Lower leg skin (tissue), 4 donors: ENCODE data around the gene GYG2. TPM values are rescaled to one million over a fixed set of nuclear protein-coding genes. Genes with fewer than 3 reads are reported as not detected.
A peak's percentile ranks its signal among the peaks of the same experiment; 100 is the strongest.

Experiments
- DNase-seq, 2 donors: peaks; one replicate each; pipeline ENCODE4 v3.0.0-alpha.2; 2019; ENCODE audit warnings: low spot score in 2 of 2
- H3K4me3 ChIP-seq: fragments of 200-600 bp; sonication (generic); 2 replicates; pipeline ENCODE4 v1.5.1; 2017; ENCODE audit warnings: mild to moderate bottlenecking, low read depth; ENCODE audit not compliant: poor library complexity, severe bottlenecking
- POLR2A ChIP-seq, 2 donors: fragments of 450-650 bp; IDR thresholded peaks; one replicate each; pipeline ENCODE4 v1.6.1; 2016 to 2017; ENCODE audit warnings: antibody characterized with exemption in 2 of 2, mild to moderate bottlenecking in 1 of 2, moderate library complexity in 1 of 2
- WGBS, 2 donors: methylation state at CpG; one replicate each; pipeline ENCODE4 v1.1.5; 2018; 5-methylcytosine and 5-hydroxymethylcytosine counted together
- intact Hi-C: fragments of 100-400 bp; cut with DNase I; formaldehyde crosslinking; loops from one replicate; pipeline ENCODE4 v1.15.0; 2023; ENCODE audit warnings: low total_unique reads
- total RNA-seq, 4 donors: library from RNA; depleted of rRNA; stranded (reverse); fragments of >200 nt; gene quantifications; one replicate each; pipeline ENCODE4 v1.1.0, GENCODE V29; 2016
- TF ChIP-seq, protein P1 (sequence below), 3 donors: fragments of 450-650 bp; IDR thresholded peaks; one replicate each; pipeline ENCODE4 v1.5.1; 2016; ENCODE audit warnings: antibody characterized with exemption in 3 of 3, mild to moderate bottlenecking in 3 of 3, moderate library complexity in 2 of 3

GYG2 gene
- total RNA-seq, 4 donors from 2014 or later = 1.5 to 7.7 (median 5.1) TPM

DNA sequence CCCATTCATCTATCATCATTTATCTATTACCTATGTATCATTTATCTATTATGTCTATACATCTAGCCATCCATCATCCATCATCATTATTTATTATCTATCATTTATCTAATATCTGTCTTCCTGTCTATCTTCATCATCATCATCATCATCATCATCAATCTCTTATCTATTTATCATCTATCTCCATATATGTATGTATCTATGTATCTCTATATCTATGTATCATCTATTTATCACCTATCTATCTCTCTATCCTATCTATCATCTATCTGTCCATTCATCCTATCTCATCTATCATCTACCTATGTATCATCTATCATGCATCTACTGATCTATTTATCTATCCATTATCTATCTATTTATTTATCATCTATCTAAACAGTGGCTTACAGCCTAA, 3.8 kb upstream of the GYG2 start:
- no peak overlapping the region for H3K4me3 ChIP-seq
- no peak for TF ChIP-seq POLR2A (IDR thresholded peaks at IDR 0.05)
- TF ChIP-seq, protein P1, sequence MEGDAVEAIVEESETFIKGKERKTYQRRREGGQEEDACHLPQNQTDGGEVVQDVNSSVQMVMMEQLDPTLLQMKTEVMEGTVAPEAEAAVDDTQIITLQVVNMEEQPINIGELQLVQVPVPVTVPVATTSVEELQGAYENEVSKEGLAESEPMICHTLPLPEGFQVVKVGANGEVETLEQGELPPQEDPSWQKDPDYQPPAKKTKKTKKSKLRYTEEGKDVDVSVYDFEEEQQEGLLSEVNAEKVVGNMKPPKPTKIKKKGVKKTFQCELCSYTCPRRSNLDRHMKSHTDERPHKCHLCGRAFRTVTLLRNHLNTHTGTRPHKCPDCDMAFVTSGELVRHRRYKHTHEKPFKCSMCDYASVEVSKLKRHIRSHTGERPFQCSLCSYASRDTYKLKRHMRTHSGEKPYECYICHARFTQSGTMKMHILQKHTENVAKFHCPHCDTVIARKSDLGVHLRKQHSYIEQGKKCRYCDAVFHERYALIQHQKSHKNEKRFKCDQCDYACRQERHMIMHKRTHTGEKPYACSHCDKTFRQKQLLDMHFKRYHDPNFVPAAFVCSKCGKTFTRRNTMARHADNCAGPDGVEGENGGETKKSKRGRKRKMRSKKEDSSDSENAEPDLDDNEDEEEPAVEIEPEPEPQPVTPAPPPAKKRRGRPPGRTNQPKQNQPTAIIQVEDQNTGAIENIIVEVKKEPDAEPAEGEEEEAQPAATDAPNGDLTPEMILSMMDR (IDR thresholded peaks at IDR 0.05) = no peak
- DNase-seq = no peak
- intact Hi-C loops = no loop called here

DNA sequence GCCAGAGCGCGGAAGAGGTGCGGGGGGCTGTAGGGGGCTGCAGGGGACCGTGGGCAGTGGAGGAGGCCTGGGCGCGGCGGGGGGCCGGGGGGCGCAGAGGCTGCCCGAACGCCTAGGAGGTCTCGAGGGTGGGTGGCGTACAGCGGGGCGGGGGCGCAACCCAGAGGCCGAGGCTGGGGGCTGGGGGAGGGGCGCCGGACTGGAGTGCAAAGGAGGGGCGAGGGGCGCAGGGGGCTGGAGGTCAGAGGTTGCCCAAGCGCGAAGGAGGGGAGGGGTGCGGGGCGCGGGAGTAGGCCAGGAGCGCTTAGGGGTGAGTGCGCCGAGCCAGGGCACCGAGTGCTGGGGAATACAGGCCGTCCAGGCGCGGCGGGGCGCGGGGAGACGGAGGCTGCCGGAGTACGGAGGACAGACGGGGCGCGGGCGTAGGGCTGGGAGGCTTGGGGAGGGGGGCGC, 255 bp downstream of the GYG2 start:
- DNase-seq = no peak
- no peak for TF ChIP-seq POLR2A (IDR thresholded peaks at IDR 0.05)
- TF ChIP-seq, protein P1 (IDR thresholded peaks at IDR 0.05) = no peak
- H3K4me3 ChIP-seq = no peak overlapping the region
- WGBS, 2 donors = 2% methylated on average over 19 of the region's 44 CpGs; no CpG with 5 or more reads in 1 of the 2 donors
- intact Hi-C loops = no loop called here

DNA sequence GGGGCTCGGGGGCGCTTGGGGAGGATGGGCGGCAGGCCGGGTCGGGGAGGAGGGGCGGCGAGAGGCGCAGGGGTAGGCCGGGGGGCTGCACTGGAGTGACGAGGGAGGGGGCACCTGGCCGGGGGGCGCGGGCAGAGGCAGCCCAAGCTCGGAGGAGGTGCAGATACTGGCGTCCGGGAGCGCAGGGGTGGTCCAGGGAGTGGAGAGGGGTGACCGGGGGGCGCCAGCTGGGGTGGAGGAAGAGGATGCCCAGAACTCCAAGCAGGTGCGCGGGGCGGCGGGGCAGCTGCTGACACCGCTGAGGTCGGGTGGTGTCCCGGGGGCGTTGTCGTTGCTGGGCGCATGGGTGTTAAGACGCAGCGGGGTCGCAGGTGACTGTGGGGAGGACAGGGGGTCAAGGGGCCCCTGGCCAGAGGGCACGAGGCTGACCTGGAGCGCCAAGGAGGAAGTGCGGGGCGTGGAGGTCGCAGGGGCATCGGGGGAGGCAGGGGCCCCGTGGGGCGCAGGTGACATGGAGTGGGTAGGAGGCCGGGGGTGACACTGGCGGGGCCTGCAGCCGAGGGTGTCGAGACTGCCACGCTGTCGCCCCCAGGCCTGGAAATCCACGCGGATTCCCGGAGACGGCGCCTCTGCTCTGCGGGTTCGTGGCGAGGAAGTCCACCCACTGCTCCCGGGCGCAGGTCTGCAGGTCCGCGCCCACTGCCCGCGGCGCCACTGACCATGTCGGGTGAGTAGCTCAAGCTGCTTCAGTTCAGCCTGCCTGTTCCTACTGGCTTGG, 928 bp downstream of the GYG2 start:
- no peak overlapping the region for H3K4me3 ChIP-seq
- 13 to 19% methylated on average over 6 to 47 of the region's 62 CpGs for WGBS, 2 donors
- intact Hi-C loops = no loop called here
- peak in 1 of 2 donors; percentile 81 for DNase-seq
- TF ChIP-seq, protein P1 (IDR thresholded peaks at IDR 0.05) = no peak
- TF ChIP-seq POLR2A (IDR thresholded peaks at IDR 0.05) = no peak

DNA sequence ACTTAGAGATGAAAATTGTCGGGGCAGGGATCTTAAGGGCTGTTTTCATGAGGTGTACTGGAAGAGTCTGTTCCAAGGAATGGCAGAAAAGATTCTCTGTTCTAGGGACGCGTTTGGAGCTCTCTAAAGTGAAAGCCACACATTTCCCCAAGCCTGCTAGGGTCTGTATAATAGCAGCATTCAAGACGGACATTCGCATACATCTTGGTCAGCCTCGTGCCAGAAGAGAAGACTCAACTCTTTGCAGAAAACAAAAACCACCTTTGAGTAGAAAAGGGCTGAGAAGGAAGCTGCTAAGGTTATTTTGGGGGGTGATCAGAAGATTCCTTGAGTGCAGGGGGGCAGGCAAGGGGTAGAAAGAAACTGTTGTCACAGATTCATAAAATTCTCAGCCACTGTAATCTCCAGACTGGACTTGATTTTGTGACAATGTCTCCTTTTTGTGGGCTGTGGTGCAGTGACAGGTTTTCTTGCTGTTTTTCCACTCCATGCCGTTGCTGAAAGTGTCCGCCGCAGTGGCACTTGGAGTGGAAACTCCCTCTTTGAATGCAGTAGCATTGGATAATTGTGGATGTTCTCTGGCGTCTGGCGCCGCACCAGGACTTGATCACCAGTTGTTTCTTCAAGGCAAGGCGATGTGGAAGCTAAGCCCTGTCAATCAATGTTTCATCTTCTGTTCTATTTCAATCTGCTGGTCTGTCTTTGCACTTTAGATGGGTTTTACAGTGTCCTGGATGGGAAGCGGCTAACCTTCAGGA, 2.9 kb downstream of the GYG2 start:
- H3K4me3 ChIP-seq = no peak overlapping the region
- WGBS, 2 donors = 89 to 94% methylated on average over 14 of the region's 14 CpGs
- intact Hi-C loops = no loop called here
- DNase-seq = peak in 1 of 2 donors; percentile 59
- TF ChIP-seq, protein P1 (IDR thresholded peaks at IDR 0.05) = no peak
- no peak for TF ChIP-seq POLR2A (IDR thresholded peaks at IDR 0.05)

DNA sequence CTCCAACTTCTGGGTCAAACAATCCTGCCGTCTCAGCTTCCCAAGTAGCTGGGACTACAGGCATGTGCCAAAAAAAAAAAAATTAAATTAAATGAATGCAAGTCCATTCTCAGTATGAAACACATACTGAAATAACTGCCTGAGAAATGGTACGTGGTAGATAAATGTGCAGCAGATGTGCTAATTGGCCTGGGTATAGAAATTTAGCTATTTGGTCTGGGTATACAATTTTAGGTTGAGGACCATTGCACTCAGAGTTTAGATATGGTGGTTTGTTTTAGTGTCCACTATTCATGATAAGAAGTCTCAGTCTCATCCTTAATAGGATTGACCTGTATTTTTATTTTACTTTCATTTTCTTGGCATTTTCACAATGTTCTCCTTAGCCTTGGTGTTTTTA, 9.2 kb downstream of the GYG2 start:
- WGBS, 2 donors = 85 to 91% methylated on average over 2 of the region's 2 CpGs
- TF ChIP-seq, protein P1 (IDR thresholded peaks at IDR 0.05) = no peak
- no peak for TF ChIP-seq POLR2A (IDR thresholded peaks at IDR 0.05)
- no peak overlapping the region for H3K4me3 ChIP-seq
- no peak for DNase-seq
- intact Hi-C loops = no loop called here
